Measurements from ENCODE around the gene EXOC6B. TPM values are rescaled to one million over a fixed set of nuclear protein-coding genes. Genes with fewer than 3 reads are reported as not detected.

EXOC6B gene
- total and polyA plus RNA-seq, 8 donors, result 22.1 to 30.8 (median 25.9) TPM

DNA sequence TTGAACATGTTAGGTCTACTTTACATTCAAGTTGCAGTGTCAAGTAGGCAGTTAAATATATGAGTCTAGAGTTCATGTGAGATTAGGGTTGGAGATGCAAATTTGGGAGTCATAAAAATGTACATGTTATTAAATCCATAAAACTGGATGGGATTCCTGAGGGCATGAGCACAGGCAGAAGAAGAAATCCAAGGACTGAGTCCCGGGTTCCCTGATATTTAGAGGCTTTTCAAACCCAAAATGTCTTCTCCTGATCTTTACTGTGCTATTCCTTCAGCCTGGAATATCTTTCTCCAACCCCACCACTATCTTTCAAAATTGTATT lies 23.3 kb upstream of the EXOC6B start:
- Histone ChIP-seq H3K36me3 (no peaks in the 10 kb centered on the region), H3K9me3 (no peaks in the 10 kb centered on the region), H3K4me3 (no peak overlapping the region), H3K27ac (no peak overlapping the region), H3K4me1 (no peaks in the 10 kb centered on the region), H3K27me3 (peaks cover 0 to 33% of the 10 kb centered on the region in 2 donors)
- TF ChIP-seq, protein P1, sequence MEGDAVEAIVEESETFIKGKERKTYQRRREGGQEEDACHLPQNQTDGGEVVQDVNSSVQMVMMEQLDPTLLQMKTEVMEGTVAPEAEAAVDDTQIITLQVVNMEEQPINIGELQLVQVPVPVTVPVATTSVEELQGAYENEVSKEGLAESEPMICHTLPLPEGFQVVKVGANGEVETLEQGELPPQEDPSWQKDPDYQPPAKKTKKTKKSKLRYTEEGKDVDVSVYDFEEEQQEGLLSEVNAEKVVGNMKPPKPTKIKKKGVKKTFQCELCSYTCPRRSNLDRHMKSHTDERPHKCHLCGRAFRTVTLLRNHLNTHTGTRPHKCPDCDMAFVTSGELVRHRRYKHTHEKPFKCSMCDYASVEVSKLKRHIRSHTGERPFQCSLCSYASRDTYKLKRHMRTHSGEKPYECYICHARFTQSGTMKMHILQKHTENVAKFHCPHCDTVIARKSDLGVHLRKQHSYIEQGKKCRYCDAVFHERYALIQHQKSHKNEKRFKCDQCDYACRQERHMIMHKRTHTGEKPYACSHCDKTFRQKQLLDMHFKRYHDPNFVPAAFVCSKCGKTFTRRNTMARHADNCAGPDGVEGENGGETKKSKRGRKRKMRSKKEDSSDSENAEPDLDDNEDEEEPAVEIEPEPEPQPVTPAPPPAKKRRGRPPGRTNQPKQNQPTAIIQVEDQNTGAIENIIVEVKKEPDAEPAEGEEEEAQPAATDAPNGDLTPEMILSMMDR (IDR thresholded peaks at IDR 0.05), result no peak
- intact Hi-C loops (cut with DNase I), result no loop called here
- DNase-seq (no peak), ATAC-seq (no peak)

DNA sequence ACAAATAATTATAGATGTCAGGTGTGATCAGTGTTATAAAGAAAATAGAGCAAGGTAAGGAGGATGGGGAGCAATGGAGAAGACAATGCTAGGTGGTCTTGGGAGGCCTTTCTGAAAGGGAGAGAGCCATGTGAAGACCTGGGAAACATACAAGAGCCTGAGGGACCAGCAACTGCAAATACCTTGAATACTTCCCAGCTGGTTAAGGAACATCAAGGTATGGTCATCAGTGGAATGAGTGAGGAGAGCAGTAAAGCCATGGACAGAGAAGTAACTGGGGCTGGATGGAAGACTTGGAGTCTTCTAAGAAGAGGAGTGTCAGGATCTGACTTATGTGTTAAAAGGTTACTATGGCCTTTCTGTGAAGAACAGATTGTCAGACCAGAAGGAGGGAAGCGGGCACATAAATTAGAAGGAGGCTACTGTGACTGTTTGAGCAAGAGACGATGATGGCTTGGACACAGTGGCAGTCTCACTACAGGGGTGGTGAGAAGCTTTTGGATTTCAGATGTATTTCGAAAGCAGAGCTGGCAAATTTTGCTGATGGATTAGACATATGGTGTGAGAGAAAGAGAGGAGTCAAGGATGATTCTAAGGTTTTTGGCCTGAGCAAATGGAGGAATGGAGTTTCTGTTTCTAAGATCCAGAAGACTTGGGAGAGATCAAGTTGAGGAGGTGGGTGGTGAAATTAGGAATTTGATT lies 22.8 kb upstream of the EXOC6B start:
- Histone ChIP-seq H3K36me3 (no peaks in the 10 kb centered on the region), H3K4me1 (no peaks in the 10 kb centered on the region), H3K27ac (no peak overlapping the region), H3K4me3 (no peak overlapping the region), H3K9me3 (no peaks in the 10 kb centered on the region), H3K27me3 (peaks cover 0 to 33% of the 10 kb centered on the region in 2 donors)
- ATAC-seq, result no peak
- intact Hi-C loops (cut with DNase I), result no loop called here
- no peak for DNase-seq
- TF ChIP-seq, protein P1 (IDR thresholded peaks at IDR 0.05), result no peak

DNA sequence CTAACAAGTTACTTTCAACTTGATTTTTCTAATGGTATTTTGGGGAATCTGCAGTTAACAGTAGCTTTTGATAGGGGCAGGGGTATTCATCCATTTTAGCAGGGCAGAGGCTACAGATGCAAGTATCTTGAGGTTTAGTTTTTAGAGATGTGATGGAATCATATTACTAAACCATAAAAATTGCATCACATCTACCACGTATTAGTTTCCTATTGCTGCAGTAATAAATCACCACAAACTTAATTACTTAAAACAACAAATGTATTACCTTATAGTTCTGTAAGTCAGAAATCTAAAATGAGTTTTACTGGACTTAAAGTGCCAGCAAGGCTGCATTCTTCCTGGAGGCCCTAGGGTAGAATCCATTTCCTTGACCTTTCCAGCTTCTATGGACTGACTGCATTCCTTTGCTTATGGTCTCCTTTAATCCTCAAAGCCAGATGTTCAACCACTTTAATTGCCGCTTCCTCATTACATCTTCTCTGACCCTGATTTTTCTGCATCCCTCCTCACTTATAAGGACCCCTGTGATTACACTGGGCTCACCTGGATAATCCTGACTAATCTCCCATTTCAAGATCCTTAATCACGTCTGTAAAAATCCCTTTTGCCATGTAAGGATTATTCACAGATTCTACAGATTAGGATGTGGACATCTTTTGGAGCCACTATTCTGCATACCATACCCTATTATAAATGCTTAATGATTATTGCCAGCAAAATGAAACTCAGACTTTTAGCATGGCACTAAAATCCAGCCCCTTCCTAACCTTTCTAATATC lies 21.9 kb upstream of the EXOC6B start:
- intact Hi-C loops (cut with DNase I), result no loop called here
- Histone ChIP-seq H3K36me3 (no peaks in the 10 kb centered on the region), H3K4me3 (no peak overlapping the region), H3K27me3 (peaks cover 0 to 24% of the 10 kb centered on the region in 2 donors), H3K27ac (no peak overlapping the region), H3K4me1 (no peaks in the 10 kb centered on the region), H3K9me3 (no peaks in the 10 kb centered on the region)
- TF ChIP-seq, protein P1 (IDR thresholded peaks at IDR 0.05), result no peak
- DNase-seq, result no peak
- ATAC-seq, result no peak

DNA sequence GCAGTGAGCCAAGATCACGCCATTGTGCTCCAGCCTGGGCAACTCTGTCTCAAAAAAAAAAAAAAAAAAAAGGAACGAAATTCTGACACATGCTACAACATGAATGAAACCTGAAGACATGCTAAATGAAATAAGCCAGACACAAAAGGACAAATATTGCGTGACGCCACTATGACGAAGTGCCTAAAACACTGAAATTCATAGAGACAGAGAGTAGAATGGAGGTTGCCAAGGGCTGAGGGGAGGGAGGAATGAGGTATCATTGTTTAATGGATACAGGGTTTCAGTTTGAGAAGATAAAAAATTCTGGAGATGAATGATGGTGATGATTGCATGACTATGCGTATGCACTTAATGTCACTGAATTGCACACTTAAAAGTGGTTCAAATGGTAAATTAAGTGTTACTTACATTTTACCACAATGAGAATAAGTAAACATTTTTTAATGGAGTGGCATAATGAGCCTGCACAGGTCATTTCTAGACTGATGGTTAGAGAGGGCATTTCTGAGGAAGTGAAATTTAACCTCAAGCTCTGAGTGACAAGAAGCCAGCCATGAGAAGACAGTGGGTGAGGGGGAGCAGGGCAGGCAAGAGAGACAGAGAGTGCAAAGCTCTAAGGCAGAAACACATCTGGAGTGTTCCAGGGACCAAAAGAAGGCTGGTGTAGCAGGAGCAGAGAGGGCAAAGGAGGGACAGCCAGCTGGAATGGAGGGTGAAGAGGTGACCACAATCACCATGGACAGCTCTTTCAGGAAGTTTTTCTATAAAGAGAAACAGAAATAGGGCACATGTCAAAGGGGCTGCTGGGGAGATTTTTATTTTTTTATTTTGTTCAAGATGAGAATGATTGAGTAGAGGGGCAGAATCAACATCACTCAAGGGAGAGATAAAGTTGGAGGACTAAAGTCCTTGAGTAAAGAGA lies 20.6 kb upstream of the EXOC6B start:
- ATAC-seq, result no peak
- no peaks in the 10 kb centered on the region for H3K36me3 ChIP-seq
- no peak overlapping the region for H3K27ac ChIP-seq
- H3K9me3 ChIP-seq, result no peaks in the 10 kb centered on the region
- H3K4me3 ChIP-seq, result no peak overlapping the region
- H3K27me3 ChIP-seq, result peaks cover 0 to 11% of the 10 kb centered on the region in 2 donors
- intact Hi-C loops (cut with DNase I), result no loop called here
- no peak for DNase-seq
- TF ChIP-seq, protein P1 (IDR thresholded peaks at IDR 0.05), result no peak
- no peaks in the 10 kb centered on the region for H3K4me1 ChIP-seq
